ENCODE results near the gene CHAD.
"Not testable (repeated sequence)": the region's sequence is repeated elsewhere in the genome, so short reads cannot be mapped to it uniquely, and the experiment has no call there.

- TF ChIP-seq CTCF (IDR thresholded peaks at IDR 0.05; ENCODE audit: low read length); EZH2 (optimal IDR thresholded peaks at IDR 0.05; ENCODE audit: low read depth, low read length): not testable (repeated sequence)
These were observed 4.1 kb upstream of the CHAD start for GRCh38 chr17:50472761-50473161.
